Panc1 (cell line): Measurements from ENCODE around the gene TRDN. TPM values are rescaled to one million over a fixed set of nuclear protein-coding genes. Genes with fewer than 3 reads are reported as not detected.

Experiments
- ATAC-seq: fragments of 200-7000 bp; cut with Tn5 transposase; 2 replicates; pipeline ENCODE4 v1.9.1; 2020; ENCODE audit warnings: mild to moderate bottlenecking, moderate library complexity
- BruUV-seq: library from RNA; stranded (reverse); fragments of 400-500 nt; replicated peaks from 2 replicates; lab custom pipeline; 2021; lab: Mats Ljungman, UMichigan
- CTCF ChIA-PET: fragments of 300-600 bp; sonication (Branson Sonifier 250); formaldehyde crosslinking; loops from one replicate; lab custom pipeline; 2022; ENCODE audit warnings: antibody characterized with exemption; lab: Charles Lee
- POLR2A ChIA-PET: fragments of 300-600 bp; sonication (Branson Sonifier 250); formaldehyde crosslinking; loops from one replicate; lab custom pipeline; 2022; ENCODE audit warnings: antibody characterized with exemption; lab: Charles Lee
- DNase-seq: peaks from one replicate; pipeline ENCODE4 v3.0.0-alpha.2; 2010; ENCODE audit warnings: low read depth, low spot score
- H3K27ac ChIP-seq: 2 replicates; pipeline ENCODE4 v1.5.1; 2011; ENCODE audit warnings: mild to moderate bottlenecking, low read length, inconsistent platforms
- H3K27me3 ChIP-seq: fragments of 200-500 bp; sonication (Bioruptor generic); 2 replicates; pipeline ENCODE4 v1.6.0; 2014; ENCODE audit warnings: low read length, inconsistent platforms; ENCODE audit not compliant: control insufficient read depth, insufficient read depth
- H3K36me3 ChIP-seq: fragments of 200-500 bp; sonication (Bioruptor generic); 2 replicates; pipeline ENCODE4 v1.5.1; 2014; ENCODE audit warnings: inconsistent platforms, mild to moderate bottlenecking, low read length, moderate library complexity; ENCODE audit not compliant: control insufficient read depth, insufficient read depth
- H3K4me1 ChIP-seq: 2 replicates; pipeline ENCODE4 v1.5.1; 2011; ENCODE audit warnings: inconsistent platforms, mild to moderate bottlenecking, low read length, moderate library complexity; ENCODE audit not compliant: control insufficient read depth, insufficient read depth
- H3K4me3 ChIP-seq, 2 experiments: 2 replicates each; pipeline ENCODE4 v1.5.1; 2011 to 2012; ENCODE audit warnings: low read depth in 2 of 2, low read length in 2 of 2, mild to moderate bottlenecking in 2 of 2, inconsistent platforms in 1 of 2, moderate library complexity in 1 of 2
- H3K9me3 ChIP-seq: fragments of 200-500 bp; sonication (Bioruptor generic); 2 replicates; pipeline ENCODE4 v1.5.1; 2014; ENCODE audit warnings: low read depth, mild to moderate bottlenecking, inconsistent platforms, low read length, moderate library complexity; ENCODE audit not compliant: control insufficient read depth, insufficient read depth
- CTCF ChIP-seq: fragments of 450-650 bp; IDR thresholded peaks from 2 replicates; pipeline ENCODE4 v1.5.1; 2017; ENCODE audit warnings: mild to moderate bottlenecking
- POLR2AphosphoS5 ChIP-seq: IDR thresholded peaks from 2 replicates; pipeline ENCODE4 v1.6.1; 2012; ENCODE audit warnings: mild to moderate bottlenecking, low read depth, low read length, moderate library complexity
- REST ChIP-seq, 2 experiments: IDR thresholded peaks; 2 replicates each; pipeline ENCODE4 v1.6.1; 2011 to 2012; ENCODE audit warnings: low read depth in 2 of 2, control low read depth in 1 of 2, low read length in 1 of 2, mild to moderate bottlenecking in 1 of 2, moderate library complexity in 1 of 2; ENCODE audit not compliant: insufficient read depth in 1 of 2
- SIN3A ChIP-seq: IDR thresholded peaks from 2 replicates; pipeline ENCODE4 v1.6.1; 2012; ENCODE audit warnings: low read depth, mild to moderate bottlenecking, low read length, moderate library complexity, borderline replicate concordance; ENCODE audit not compliant: insufficient read depth
- TCF7L2 ChIP-seq: IDR thresholded peaks from 2 replicates; pipeline ENCODE4 v1.6.1; 2011; ENCODE audit warnings: mild to moderate bottlenecking, low read depth, low read length, inconsistent platforms
- in situ Hi-C: cut with HindIII; loops from 2 replicates; pipeline ENCODE4 v1.10.0; 2016; ENCODE audit warnings: low sequenced_read_pairs, low pct_unique_long_range_greater_than_20kb
- intact Hi-C: fragments of 100-400 bp; cut with micrococcal nuclease; formaldehyde crosslinking; loops from one replicate; pipeline ENCODE4 v1.10.0; 2022; ENCODE audit not compliant: unreplicated experiment
- total RNA-seq: library from RNA; stranded (reverse); gene quantifications from one replicate; pipeline ENCODE4 v1.2.1, GENCODE V29; 2021; ENCODE audit not compliant: unreplicated experiment

Gene TRDN
- total RNA-seq, 1 experiment from 2014 or later: not detected

GRCh38 chr6:123569575-123569974 is 67.2 kb downstream of the TRDN start:
- ATAC-seq (no peak), DNase-seq (no peak)
- in situ Hi-C loops (no loop called here), intact Hi-C loops (no loop called here)
- Histone ChIP-seq H3K27me3 (peaks cover 5% of the 10 kb centered on the region), H3K9me3 (no peaks in the 10 kb centered on the region), H3K4me1 (0 out of 2 replicates have a peak, but pooled peaks cover 2% of the 10 kb centered on the region), H3K4me3 (no peak overlapping the region), H3K36me3 (no peaks in the 10 kb centered on the region), H3K27ac (no peak overlapping the region)
- ChIA-PET POLR2A (no interaction called here), CTCF (no interaction called here)
- BruUV-seq: no TSS peak
- TF ChIP-seq REST (IDR thresholded peaks at IDR 0.05; ENCODE audit: insufficient read depth in 1 of 2, low read depth in 2 of 2, low read length in 1 of 2) (no peak), POLR2AphosphoS5 (no peak), CTCF (no peak), SIN3A (no peak), TCF7L2 (no peak)

- Histone ChIP-seq H3K4me1 (no peaks in the 10 kb centered on the region), H3K4me3 (no peak overlapping the region), H3K36me3 (no peaks in the 10 kb centered on the region), H3K9me3 (no peaks in the 10 kb centered on the region), H3K27ac (no peak overlapping the region), H3K27me3 (no peaks in the 10 kb centered on the region)
- ATAC-seq (no peak), DNase-seq (no peak)
- in situ Hi-C loops (no loop called here), intact Hi-C loops (no loop called here)
- no peak for TF ChIP-seq TCF7L2
- TF ChIP-seq REST (IDR thresholded peaks at IDR 0.05; ENCODE audit: insufficient read depth in 1 of 2, low read depth in 2 of 2, low read length in 1 of 2): no peak
- TF ChIP-seq SIN3A: no peak
- BruUV-seq: no TSS peak
- POLR2A ChIA-PET: no interaction called here
- CTCF ChIA-PET: no interaction called here
These were observed 71.2 kb downstream of the TRDN start for GRCh38 chr6:123565529-123565928.
